H1 (cell line): ENCODE results near the gene ESR1. TPM values are rescaled to one million over a fixed set of nuclear protein-coding genes. Genes with fewer than 3 reads are reported as not detected.

Experiments
- CTCF ChIA-PET: fragments of 300-600 bp; sonication (Branson Sonifier 250); formaldehyde crosslinking; loops from one replicate; lab custom pipeline; 2021; ENCODE audit not compliant: partially characterized antibody; lab: Charles Lee
- POLR2A ChIA-PET: fragments of 300-600 bp; sonication (Branson Sonifier 250); formaldehyde crosslinking; loops from one replicate; lab custom pipeline; 2021; ENCODE audit warnings: inconsistent platforms; ENCODE audit not compliant: partially characterized antibody; lab: Charles Lee
- DNase-seq, 2 experiments: peaks; one replicate each; pipeline versions ENCODE4 v3.0.0 to v3.0.0-alpha.2; 2010 to 2022; ENCODE audit warnings: low spot score in 2 of 2, low read depth in 1 of 2, mixed read lengths in 1 of 2
- FAIRE-seq: peaks from 2 replicates; lab custom pipeline; 2011; peaks lifted over from hg19 to GRCh38; lab: Jason Lieb, UNC
- H2AFZ ChIP-seq: 2 replicates; pipeline ENCODE4 v1.8.1; 2012; ENCODE audit warnings: low read length, inconsistent platforms
- H2AK5ac ChIP-seq: 2 replicates; pipeline ENCODE4 v1.6.1; 2013; ENCODE audit warnings: low read depth, low read length
- H2BK120ac ChIP-seq: replicated peaks from 2 replicates; pipeline ENCODE3; 2013; ENCODE audit warnings: low read depth, low read length, inconsistent platforms
- H2BK12ac ChIP-seq: 2 replicates; pipeline ENCODE4 v1.6.1; 2013; ENCODE audit warnings: low read depth, low read length
- H2BK15ac ChIP-seq: 2 replicates; pipeline ENCODE4 v1.6.1; 2013; ENCODE audit warnings: low read length
- H2BK20ac ChIP-seq: 2 replicates; pipeline ENCODE4 v1.6.1; 2013; ENCODE audit warnings: low read length
- H2BK5ac ChIP-seq: 2 replicates; pipeline ENCODE4 v1.6.1; 2013; ENCODE audit warnings: low read depth, low read length
- H3K14ac ChIP-seq: 2 replicates; pipeline ENCODE4 v1.6.1; 2013; ENCODE audit warnings: inconsistent platforms; ENCODE audit not compliant: insufficient read length
- H3K18ac ChIP-seq: 2 replicates; pipeline ENCODE4 v1.6.1; 2013; ENCODE audit warnings: low read length; ENCODE audit errors: extremely low read depth
- H3K23ac ChIP-seq: 2 replicates; pipeline ENCODE4 v1.6.1; 2013; ENCODE audit warnings: inconsistent platforms; ENCODE audit not compliant: insufficient read length
- H3K23me2 ChIP-seq: 2 replicates; pipeline ENCODE4 v1.6.1; 2013; ENCODE audit warnings: low read depth, low read length
- H3K27ac ChIP-seq: 2 replicates; pipeline ENCODE4 v1.6.1; 2011; ENCODE audit warnings: low read depth, low read length, inconsistent platforms
- H3K27me3 ChIP-seq, 4 experiments: replicated peaks in 1 of 4; 1 replicate in 1 of 4; 2 replicates in 3 of 4; pipeline versions ENCODE4 v1.6.1 to v1.8.1; 2011 to 2013; ENCODE audit warnings: low read length in 3 of 4, mild to moderate bottlenecking in 3 of 4, inconsistent platforms in 2 of 4, mixed read lengths in 2 of 4, moderate library complexity in 1 of 4; ENCODE audit not compliant: control insufficient read depth in 3 of 4, insufficient read depth in 3 of 4; ENCODE audit errors: extremely low read depth in 1 of 4
- H3K36me3 ChIP-seq, 4 experiments: 2 replicates each; pipeline versions ENCODE4 v1.6.1 to v1.8.1; 2011 to 2013; ENCODE audit warnings: mild to moderate bottlenecking in 4 of 4, low read length in 3 of 4, moderate library complexity in 2 of 4, control low read depth in 1 of 4, inconsistent platforms in 1 of 4; ENCODE audit not compliant: insufficient read depth in 4 of 4, control insufficient read depth in 2 of 4
- H3K4ac ChIP-seq: replicated peaks from 2 replicates; pipeline ENCODE3; 2013; ENCODE audit warnings: low read length, low read depth, mixed read lengths, inconsistent platforms; ENCODE audit not compliant: insufficient read length
- H3K4me1 ChIP-seq, 4 experiments: replicated peaks in 1 of 4; 1 replicate in 1 of 4; 2 replicates in 3 of 4; pipeline versions ENCODE4 v1.6.1 to v1.8.1; 2011 to 2013; ENCODE audit warnings: low read length in 3 of 4, inconsistent platforms in 2 of 4, mixed read lengths in 1 of 4; ENCODE audit not compliant: insufficient read depth in 4 of 4, control insufficient read depth in 3 of 4
- H3K4me2 ChIP-seq, 2 experiments: 2 replicates each; pipeline versions ENCODE4 v1.6.1 to v1.8.1; 2011 to 2013; ENCODE audit warnings: low read depth in 2 of 2, low read length in 2 of 2, control low read depth in 1 of 2, inconsistent platforms in 1 of 2, mild to moderate bottlenecking in 1 of 2; ENCODE audit not compliant: insufficient read depth in 1 of 2
- H3K4me3 ChIP-seq, 4 experiments: fragments of 200-600, 300-600 bp in 1 of 4; sonication (generic), shearing (Covaris generic), sonication (Bioruptor Twin) in 1 of 4; 2 replicates each; pipeline versions ENCODE4 v1.5.1 to v1.8.1; 2011 to 2016; ENCODE audit warnings: low read length in 4 of 4, low read depth in 3 of 4, control low read depth in 2 of 4, inconsistent platforms in 2 of 4, mild to moderate bottlenecking in 2 of 4, mixed read lengths in 1 of 4, moderate library complexity in 1 of 4; ENCODE audit not compliant: insufficient read depth in 2 of 4; ENCODE audit errors: extremely low read depth in 1 of 4
- H3K56ac ChIP-seq: replicated peaks from 2 replicates; pipeline ENCODE3; 2013; ENCODE audit warnings: low read depth, mild to moderate bottlenecking, mixed read lengths, low read length, inconsistent platforms; ENCODE audit not compliant: insufficient read length
- H3K79me1 ChIP-seq: 2 replicates; pipeline ENCODE4 v1.6.1; 2013; ENCODE audit warnings: low read depth, low read length, control low read depth
- H3K79me2 ChIP-seq, 2 experiments: 2 replicates each; pipeline versions ENCODE4 v1.6.1 to v1.8.1; 2012 to 2013; ENCODE audit warnings: low read length in 2 of 2, mild to moderate bottlenecking in 2 of 2, inconsistent platforms in 1 of 2; ENCODE audit not compliant: insufficient read depth in 2 of 2, control insufficient read depth in 1 of 2
- H3K9ac ChIP-seq, 4 experiments: replicated peaks in 1 of 4; 1 replicate in 1 of 4; 2 replicates in 3 of 4; pipeline versions ENCODE4 v1.6.1 to v1.8.1; 2011 to 2013; ENCODE audit warnings: low read depth in 3 of 4, low read length in 3 of 4, control low read depth in 2 of 4, mild to moderate bottlenecking in 2 of 4, moderate library complexity in 2 of 4, inconsistent platforms in 1 of 4; ENCODE audit errors: extremely low read depth in 1 of 4
- H3K9me3 ChIP-seq, 2 experiments: 2 replicates each; pipeline versions ENCODE4 v1.6.1 to v1.8.1; 2012 to 2013; ENCODE audit warnings: mild to moderate bottlenecking in 2 of 2, moderate library complexity in 2 of 2, control low read depth in 1 of 2, inconsistent platforms in 1 of 2, low read depth in 1 of 2, low read length in 1 of 2, mixed read lengths in 1 of 2; ENCODE audit not compliant: insufficient read depth in 2 of 2
- H4K20me1 ChIP-seq, 2 experiments: replicated peaks in 1 of 2; 2 replicates each; pipeline versions ENCODE3 to v1.8.1; 2011 to 2013; ENCODE audit warnings: inconsistent platforms in 2 of 2, low read length in 2 of 2, mild to moderate bottlenecking in 1 of 2; ENCODE audit not compliant: insufficient read depth in 2 of 2, control insufficient read depth in 1 of 2
- H4K5ac ChIP-seq: 2 replicates; pipeline ENCODE4 v1.6.1; 2013; ENCODE audit warnings: low read length, low read depth, mixed read lengths, inconsistent platforms; ENCODE audit not compliant: insufficient read length
- H4K8ac ChIP-seq: 2 replicates; pipeline ENCODE4 v1.8.0; 2013; ENCODE audit warnings: mild to moderate bottlenecking, moderate library complexity, low read length, inconsistent platforms; ENCODE audit not compliant: insufficient read depth; ENCODE audit errors: extremely low read depth
- H4K91ac ChIP-seq: replicated peaks from 2 replicates; pipeline ENCODE3; 2013; ENCODE audit warnings: low read length, mixed read lengths, inconsistent platforms; ENCODE audit not compliant: insufficient read length
- ASH2L ChIP-seq: fragments of 200-600, 300-600 bp; sonication (generic); IDR thresholded peaks from one replicate; pipeline ENCODE4 v1.7.1; 2017; ENCODE audit warnings: low read length
- BRCA1 ChIP-seq: IDR thresholded peaks from 2 replicates; pipeline ENCODE4 v1.6.1; 2012; ENCODE audit warnings: low read depth, low read length, improper control_type of control experiment
- EZH2 ChIP-seq: fragments of 200-600 bp; sonication (generic); IDR thresholded peaks from 2 replicates; pipeline ENCODE4 v1.7.1; 2012; ENCODE audit warnings: low read depth, mild to moderate bottlenecking, moderate library complexity, low read length, inconsistent platforms; ENCODE audit not compliant: severe bottlenecking
- MAFK ChIP-seq: IDR thresholded peaks from 2 replicates; pipeline ENCODE4 v1.6.1; 2012; ENCODE audit warnings: low read depth, mild to moderate bottlenecking, improper control_type of control experiment, low read length
- PHF8 ChIP-seq: fragments of 200-600 bp; sonication (generic); conservative IDR thresholded peaks from 2 replicates; pipeline ENCODE4 v1.7.1; 2012; ENCODE audit warnings: low read depth, mild to moderate bottlenecking, inconsistent platforms, low read length, moderate library complexity
- POLR2AphosphoS5 ChIP-seq: IDR thresholded peaks from 2 replicates; pipeline ENCODE4 v1.6.1; 2011; ENCODE audit warnings: low read depth, low read length
- POU5F1 ChIP-seq: IDR thresholded peaks from 2 replicates; pipeline ENCODE4 v1.6.1; 2011; ENCODE audit warnings: low read depth, mild to moderate bottlenecking, low read length, moderate library complexity
- RAD21 ChIP-seq, 2 experiments: IDR thresholded peaks in 1 of 2; conservative IDR thresholded peaks in 1 of 2; 2 replicates each; pipeline ENCODE4 v1.6.1; 2011; ENCODE audit warnings: low read depth in 2 of 2, low read length in 2 of 2, improper control_type of control experiment in 1 of 2, inconsistent platforms in 1 of 2, mild to moderate bottlenecking in 1 of 2, moderate library complexity in 1 of 2
- SIN3A ChIP-seq, 2 experiments: IDR thresholded peaks in 1 of 2; conservative IDR thresholded peaks in 1 of 2; 2 replicates each; pipeline ENCODE4 v1.6.1; 2011 to 2012; ENCODE audit warnings: low read length in 2 of 2, improper control_type of control experiment in 1 of 2, low read depth in 1 of 2, mild to moderate bottlenecking in 1 of 2
- SRF ChIP-seq: IDR thresholded peaks from 2 replicates; pipeline ENCODE4 v1.6.1; 2011; ENCODE audit warnings: mild to moderate bottlenecking, low read depth, low read length, moderate library complexity
- TAF7 ChIP-seq: optimal IDR thresholded peaks from 2 replicates; pipeline ENCODE3; 2011; ENCODE audit warnings: low read depth, mild to moderate bottlenecking, inconsistent platforms, low read length, moderate library complexity, borderline replicate concordance
- TEAD4 ChIP-seq: IDR thresholded peaks from 2 replicates; pipeline ENCODE4 v1.6.1; 2012; ENCODE audit warnings: low read depth, low read length, inconsistent platforms, mixed read lengths
- WGBS, 2 experiments: shearing (Covaris generic) in 1 of 2; methylation state at CpG; one replicate each; pipeline versions ENCODE4 v1.1.6 to v1.1.7; 2013 to 2015; ENCODE audit warnings: low lambda C conversion rate in 2 of 2, mixed read lengths in 2 of 2, inconsistent platforms in 1 of 2, low coverage in 1 of 2, missing lambda C conversion rate in 1 of 2; ENCODE audit not compliant: insufficient replicate concordance in 2 of 2, insufficient coverage in 1 of 2, insufficient read length in 1 of 2; ENCODE audit errors: extremely low coverage in 1 of 2, missing lambda C conversion rate in 1 of 2; 5-methylcytosine and 5-hydroxymethylcytosine counted together
- polyA plus RNA-seq, 7 experiments: library from polyadenylated mRNA; depleted of rRNA in 3 of 7; stranded (reverse) in 5 of 7; unstranded in 2 of 7; fragments of >200 nt in 5 of 7; fragments of 200-250 nt in 2 of 7; gene quantifications; 1 replicate in 5 of 7; 2 replicates in 1 of 7; 4 replicates in 1 of 7; pipeline versions ENCODE4 v1.2.1 to v1.2.3, GENCODE V29; 2011 to 2013; ENCODE audit warnings: missing spikeins in 2 of 7, mixed read lengths in 2 of 7
- total RNA-seq: library from RNA; stranded (reverse); fragmentation: NEBNext Ultra II Directional; extraction: Animal tissue kit (Norgen Biotek cat#: 25700); gene quantifications from 2 replicates; pipeline ENCODE4 v1.2.1, GENCODE V29; 2021

The ESR1 gene
- total and polyA plus RNA-seq, 2 of the 8 experiments (the other 6 are each of a cell fraction or from before 2014, with no cell fraction given), result 0.03 to 0.17 TPM

- Histone ChIP-seq H4K5ac (no peak overlapping the region), H3K79me1 (no peaks in the 10 kb centered on the region), H2BK15ac (no peak overlapping the region), H4K91ac (no peak overlapping the region), H4K20me1 (no peaks in the 10 kb centered on the region), H3K23me2 (no peaks in the 10 kb centered on the region), H3K79me2 (no peaks in the 10 kb centered on the region), H2BK20ac (no peak overlapping the region), H3K27ac (no peak overlapping the region), H3K56ac (no peak overlapping the region), H3K4me2 (no peak overlapping the region), H3K4me1 (peaks cover 0 to 7% (median 0%) of the 10 kb centered on the region in 4 experiments; a peak in 1 of 7 replicates), H3K4me3 (no peak overlapping the region), H3K4ac (no peak overlapping the region), H2AK5ac (no peak overlapping the region), H3K23ac (no peak overlapping the region), H3K18ac (no peak overlapping the region), H3K27me3 (no peaks in the 10 kb centered on the region), H4K8ac (no peak overlapping the region), H3K36me3 (no peaks in the 10 kb centered on the region), H3K14ac (no peak overlapping the region), H2BK120ac (no peak overlapping the region), H3K9me3 (no peaks in the 10 kb centered on the region), H2BK5ac (no peak overlapping the region), H2AFZ (no peak overlapping the region; the same call in 1 of the 2 replicates), H2BK12ac (no peak overlapping the region), H3K9ac (no peak overlapping the region)
- ChIA-PET POLR2A (no interaction called here), CTCF (interaction anchor here (1.3 kb wide), 1 partner anchor 97 kb away, joined by 3 read pairs; no protein-coding TSS in a partner anchor)
- DNase-seq, result no peak
- FAIRE-seq, result no peak
- WGBS, 2 experiments, result 90% methylated on average over 13 of the region's 13 CpGs; no CpG with 5 or more reads in 1 of the 2 experiments
- TF ChIP-seq RAD21 (IDR thresholded peaks at IDR 0.05 in 1 of 2, conservative IDR thresholded peaks at IDR 0.05 in 1 of 2; ENCODE audit: low read depth in 2 of 2, low read length in 2 of 2) (no peak), TEAD4 (no peak), SIN3A (conservative IDR thresholded peaks at IDR 0.05 in 1 of 2, IDR thresholded peaks at IDR 0.05 in 1 of 2; ENCODE audit: low read depth in 1 of 2, low read length in 2 of 2) (no peak), BRCA1 (no peak), POU5F1 (no peak), POLR2AphosphoS5 (no peak), ASH2L (no peak), EZH2 (no peak), PHF8 (no peak), MAFK (no peak), SRF (no peak), TAF7 (no peak)
Observed at GRCh38 chr6:152170702-152171667, 363.5 kb downstream of the ESR1 start.
